ENCODE results near the gene METTL6.
A peak's percentile ranks its signal among the peaks of the same experiment; 100 is the strongest.
"Not testable (repeated sequence)": the region's sequence is repeated elsewhere in the genome, so short reads cannot be mapped to it uniquely, and the experiment has no call there.

The METTL6 gene

GRCh38 chr3:15364078-15364477 lies 63.3 kb downstream of the METTL6 start:
- DNase-seq, result not testable (repeated sequence)

GRCh38 chr3:15361494-15362214 lies 65.7 kb downstream of the METTL6 start:
- DNase-seq, result peak; percentile 89 to 90

GRCh38 chr3:15360788-15361493 lies 66.4 kb downstream of the METTL6 start:
- DNase-seq, result peak; percentile 19 to 74
